ENCODE measurements around the gene NRIP3. TPM values are rescaled to one million over a fixed set of nuclear protein-coding genes. Genes with fewer than 3 reads are reported as not detected.

The NRIP3 gene
- total and polyA plus RNA-seq, 2 of the 13 experiments (the other 11 are each of a cell fraction or from before 2014, with no cell fraction given), result 0.04 to 0.07 TPM

DNA sequence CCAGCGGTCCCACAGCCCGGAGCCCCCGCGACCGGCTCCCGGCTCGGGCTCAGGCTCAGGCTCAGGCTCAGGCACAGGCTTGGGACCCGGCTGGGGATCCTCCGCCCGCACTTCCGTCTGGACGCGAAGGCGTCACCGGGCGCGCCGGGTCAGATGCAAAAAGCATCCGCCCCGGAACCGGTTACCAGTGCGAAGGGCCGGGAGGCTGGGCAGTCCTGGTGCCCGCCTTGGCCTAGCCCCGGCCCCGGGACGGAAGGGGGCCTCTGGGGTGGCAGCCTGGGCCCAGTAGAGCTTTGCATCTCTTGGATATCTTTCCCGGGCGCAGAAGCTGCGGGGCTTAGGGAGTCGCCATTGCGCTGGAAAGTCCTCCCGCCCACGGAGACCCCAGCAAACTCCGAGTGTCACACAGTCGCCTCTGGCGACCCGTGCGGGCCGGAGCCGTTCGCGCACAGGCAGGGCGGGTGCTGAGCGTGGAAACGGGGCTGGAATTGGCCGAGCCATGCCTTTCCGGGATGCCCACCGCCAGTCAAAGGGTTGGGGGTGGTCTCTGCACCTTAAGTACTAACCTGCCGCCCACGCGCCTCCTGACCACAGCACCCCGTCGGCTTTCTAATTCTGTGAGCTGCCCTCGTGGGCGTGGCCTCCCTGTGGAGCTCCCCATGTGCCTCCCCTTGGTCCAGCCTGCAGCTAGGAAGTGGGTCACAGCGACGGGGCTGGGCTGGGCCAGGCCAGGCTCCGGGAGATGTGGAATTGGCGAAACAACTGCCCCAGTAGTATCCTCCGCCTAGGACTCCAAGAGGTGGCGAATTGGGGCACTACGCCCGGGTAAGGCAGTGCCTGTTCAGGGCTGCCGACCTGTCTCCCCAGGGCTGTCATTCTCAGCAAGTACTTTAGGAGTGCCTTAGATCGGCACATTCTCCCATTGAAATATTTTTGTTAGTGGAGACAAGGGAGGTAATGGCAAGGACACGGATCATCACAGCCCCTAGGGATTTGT lies 39.2 kb downstream of the NRIP3 start, which contains the start of gene TMEM9B (continued):
- TF ChIP-seq ZBTB7A (CRISPR knock-in tag; IDR thresholded peaks at IDR 0.05) (no peak), ELF1 (CRISPR knock-in tag; IDR thresholded peaks at IDR 0.05) (peak; percentile 94), ELF4 (CRISPR knock-in tag; IDR thresholded peaks at IDR 0.05; ENCODE audit: borderline replicate concordance) (peak; percentile 62; the same call in 1 of the 2 replicates), ZFP36L2 (CRISPR knock-in tag; IDR thresholded peaks at IDR 0.05) (no peak), ZNF878 (CRISPR knock-in tag; IDR thresholded peaks at IDR 0.05) (peak; percentile 46; the same call in 1 of the 2 replicates), ZNF772 (CRISPR knock-in tag; IDR thresholded peaks at IDR 0.05) (peak; percentile 38; the same call in 1 of the 2 replicates), ZSCAN12 (CRISPR knock-in tag; IDR thresholded peaks at IDR 0.05) (no peak), MIXL1 (CRISPR knock-in tag; IDR thresholded peaks at IDR 0.05) (no peak), ZBTB8A (CRISPR knock-in tag; IDR thresholded peaks at IDR 0.05; ENCODE audit: borderline replicate concordance, low read depth) (no peak), FOXJ3 (CRISPR knock-in tag; IDR thresholded peaks at IDR 0.05; ENCODE audit: borderline replicate concordance) (peak; percentile 64; the same call in 1 of the 2 replicates), ZNF431 (CRISPR knock-in tag; IDR thresholded peaks at IDR 0.05; ENCODE audit: borderline replicate concordance, low read depth) (no peak), MTA1 (CRISPR knock-in tag; IDR thresholded peaks at IDR 0.05; ENCODE audit: borderline replicate concordance) (no peak)
- TF ChIP-seq, protein P1, sequence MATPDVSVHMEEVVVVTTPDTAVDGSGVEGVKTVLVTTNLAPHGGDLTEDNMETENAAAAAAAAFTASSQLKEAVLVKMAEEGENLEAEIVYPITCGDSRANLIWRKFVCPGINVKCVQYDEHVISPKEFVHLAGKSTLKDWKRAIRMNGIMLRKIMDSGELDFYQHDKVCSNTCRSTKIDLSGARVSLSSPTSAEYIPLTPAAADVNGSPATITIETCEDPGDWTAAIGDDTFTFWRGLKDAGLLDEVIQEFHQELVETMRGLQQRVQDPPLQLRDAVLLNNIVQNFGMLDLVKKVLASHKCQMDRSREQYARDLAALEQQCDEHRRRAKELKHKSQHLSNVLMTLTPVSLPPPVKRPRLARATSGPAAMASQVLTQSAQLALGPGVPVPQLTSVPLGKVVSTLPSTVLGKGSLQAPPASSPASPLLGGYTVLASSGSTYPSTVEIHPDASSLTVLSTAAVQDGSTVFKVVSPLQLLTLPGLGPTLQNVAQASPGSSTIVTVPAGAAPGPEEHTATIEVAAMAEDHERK (CRISPR knock-in tag; IDR thresholded peaks at IDR 0.05; ENCODE audit: low read depth), result peak; percentile 75
- TF ChIP-seq, protein P2, sequence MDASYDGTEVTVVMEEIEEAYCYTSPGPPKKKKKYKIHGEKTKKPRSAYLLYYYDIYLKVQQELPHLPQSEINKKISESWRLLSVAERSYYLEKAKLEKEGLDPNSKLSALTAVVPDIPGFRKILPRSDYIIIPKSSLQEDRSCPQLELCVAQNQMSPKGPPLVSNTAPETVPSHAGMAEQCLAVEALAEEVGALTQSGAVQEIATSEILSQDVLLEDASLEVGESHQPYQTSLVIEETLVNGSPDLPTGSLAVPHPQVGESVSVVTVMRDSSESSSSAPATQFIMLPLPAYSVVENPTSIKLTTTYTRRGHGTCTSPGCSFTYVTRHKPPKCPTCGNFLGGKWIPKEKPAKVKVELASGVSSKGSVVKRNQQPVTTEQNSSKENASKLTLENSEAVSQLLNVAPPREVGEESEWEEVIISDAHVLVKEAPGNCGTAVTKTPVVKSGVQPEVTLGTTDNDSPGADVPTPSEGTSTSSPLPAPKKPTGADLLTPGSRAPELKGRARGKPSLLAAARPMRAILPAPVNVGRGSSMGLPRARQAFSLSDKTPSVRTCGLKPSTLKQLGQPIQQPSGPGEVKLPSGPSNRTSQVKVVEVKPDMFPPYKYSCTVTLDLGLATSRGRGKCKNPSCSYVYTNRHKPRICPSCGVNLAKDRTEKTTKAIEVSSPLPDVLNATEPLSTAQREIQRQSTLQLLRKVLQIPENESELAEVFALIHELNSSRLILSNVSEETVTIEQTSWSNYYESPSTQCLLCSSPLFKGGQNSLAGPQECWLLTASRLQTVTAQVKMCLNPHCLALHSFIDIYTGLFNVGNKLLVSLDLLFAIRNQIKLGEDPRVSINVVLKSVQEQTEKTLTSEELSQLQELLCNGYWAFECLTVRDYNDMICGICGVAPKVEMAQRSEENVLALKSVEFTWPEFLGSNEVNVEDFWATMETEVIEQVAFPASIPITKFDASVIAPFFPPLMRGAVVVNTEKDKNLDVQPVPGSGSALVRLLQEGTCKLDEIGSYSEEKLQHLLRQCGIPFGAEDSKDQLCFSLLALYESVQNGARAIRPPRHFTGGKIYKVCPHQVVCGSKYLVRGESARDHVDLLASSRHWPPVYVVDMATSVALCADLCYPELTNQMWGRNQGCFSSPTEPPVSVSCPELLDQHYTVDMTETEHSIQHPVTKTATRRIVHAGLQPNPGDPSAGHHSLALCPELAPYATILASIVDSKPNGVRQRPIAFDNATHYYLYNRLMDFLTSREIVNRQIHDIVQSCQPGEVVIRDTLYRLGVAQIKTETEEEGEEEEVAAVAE (CRISPR knock-in tag; IDR thresholded peaks at IDR 0.05; ENCODE audit: borderline replicate concordance), result no peak
- TF ChIP-seq, protein P3, sequence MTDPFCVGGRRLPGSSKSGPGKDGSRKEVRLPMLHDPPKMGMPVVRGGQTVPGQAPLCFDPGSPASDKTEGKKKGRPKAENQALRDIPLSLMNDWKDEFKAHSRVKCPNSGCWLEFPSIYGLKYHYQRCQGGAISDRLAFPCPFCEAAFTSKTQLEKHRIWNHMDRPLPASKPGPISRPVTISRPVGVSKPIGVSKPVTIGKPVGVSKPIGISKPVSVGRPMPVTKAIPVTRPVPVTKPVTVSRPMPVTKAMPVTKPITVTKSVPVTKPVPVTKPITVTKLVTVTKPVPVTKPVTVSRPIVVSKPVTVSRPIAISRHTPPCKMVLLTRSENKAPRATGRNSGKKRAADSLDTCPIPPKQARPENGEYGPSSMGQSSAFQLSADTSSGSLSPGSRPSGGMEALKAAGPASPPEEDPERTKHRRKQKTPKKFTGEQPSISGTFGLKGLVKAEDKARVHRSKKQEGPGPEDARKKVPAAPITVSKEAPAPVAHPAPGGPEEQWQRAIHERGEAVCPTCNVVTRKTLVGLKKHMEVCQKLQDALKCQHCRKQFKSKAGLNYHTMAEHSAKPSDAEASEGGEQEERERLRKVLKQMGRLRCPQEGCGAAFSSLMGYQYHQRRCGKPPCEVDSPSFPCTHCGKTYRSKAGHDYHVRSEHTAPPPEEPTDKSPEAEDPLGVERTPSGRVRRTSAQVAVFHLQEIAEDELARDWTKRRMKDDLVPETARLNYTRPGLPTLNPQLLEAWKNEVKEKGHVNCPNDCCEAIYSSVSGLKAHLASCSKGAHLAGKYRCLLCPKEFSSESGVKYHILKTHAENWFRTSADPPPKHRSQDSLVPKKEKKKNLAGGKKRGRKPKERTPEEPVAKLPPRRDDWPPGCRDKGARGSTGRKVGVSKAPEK (CRISPR knock-in tag; IDR thresholded peaks at IDR 0.05; ENCODE audit: borderline replicate concordance), result peak; percentile 11; the same call in 1 of the 2 replicates
- TF ChIP-seq, protein P4, sequence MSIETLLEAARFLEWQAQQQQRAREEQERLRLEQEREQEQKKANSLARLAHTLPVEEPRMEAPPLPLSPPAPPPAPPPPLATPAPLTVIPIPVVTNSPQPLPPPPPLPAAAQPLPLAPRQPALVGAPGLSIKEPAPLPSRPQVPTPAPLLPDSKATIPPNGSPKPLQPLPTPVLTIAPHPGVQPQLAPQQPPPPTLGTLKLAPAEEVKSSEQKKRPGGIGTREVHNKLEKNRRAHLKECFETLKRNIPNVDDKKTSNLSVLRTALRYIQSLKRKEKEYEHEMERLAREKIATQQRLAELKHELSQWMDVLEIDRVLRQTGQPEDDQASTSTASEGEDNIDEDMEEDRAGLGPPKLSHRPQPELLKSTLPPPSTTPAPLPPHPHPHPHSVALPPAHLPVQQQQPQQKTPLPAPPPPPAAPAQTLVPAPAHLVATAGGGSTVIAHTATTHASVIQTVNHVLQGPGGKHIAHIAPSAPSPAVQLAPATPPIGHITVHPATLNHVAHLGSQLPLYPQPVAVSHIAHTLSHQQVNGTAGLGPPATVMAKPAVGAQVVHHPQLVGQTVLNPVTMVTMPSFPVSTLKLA (IDR thresholded peaks at IDR 0.05), result peak; percentile 61; the same call in 1 of the 2 replicates
- TF ChIP-seq, protein P5, sequence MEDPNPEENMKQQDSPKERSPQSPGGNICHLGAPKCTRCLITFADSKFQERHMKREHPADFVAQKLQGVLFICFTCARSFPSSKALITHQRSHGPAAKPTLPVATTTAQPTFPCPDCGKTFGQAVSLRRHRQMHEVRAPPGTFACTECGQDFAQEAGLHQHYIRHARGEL (CRISPR knock-in tag; IDR thresholded peaks at IDR 0.05), result no peak
